Keratinocyte (primary cell): ENCODE results near the gene HAO2. TPM values are rescaled to one million over a fixed set of nuclear protein-coding genes. Genes with fewer than 3 reads are reported as not detected.

Source experiments
- DNase-seq: peaks from one replicate; pipeline ENCODE4 v3.0.0-alpha.2; 2011; ENCODE audit warnings: low read depth, missing footprints, low spot score
- FAIRE-seq: peaks from 2 replicates; lab custom pipeline; 2011; peaks lifted over from hg19 to GRCh38; lab: Jason Lieb, UNC
- H2AFZ ChIP-seq: 2 replicates; pipeline ENCODE4 v1.6.0; 2012; ENCODE audit warnings: low read length, control low read depth, inconsistent platforms; ENCODE audit not compliant: control insufficient read depth
- H3K27ac ChIP-seq: 2 replicates; pipeline ENCODE4 v1.5.1; 2011; ENCODE audit warnings: low read length; ENCODE audit not compliant: control insufficient read depth, insufficient read depth
- H3K27me3 ChIP-seq: 3 replicates; pipeline ENCODE4 v1.6.0; 2011; ENCODE audit warnings: low read length; ENCODE audit not compliant: control insufficient read depth, insufficient read depth; ENCODE audit errors: extremely low read depth
- H3K36me3 ChIP-seq, 2 experiments: 2 replicates in 1 of 2; 3 replicates in 1 of 2; pipeline ENCODE4 v1.5.1; 2011; ENCODE audit warnings: low read length in 2 of 2, mild to moderate bottlenecking in 1 of 2; ENCODE audit not compliant: control insufficient read depth in 2 of 2, insufficient read depth in 2 of 2; ENCODE audit errors: extremely low read depth in 1 of 2
- H3K4me1 ChIP-seq: 3 replicates; pipeline ENCODE4 v1.5.1; 2011; ENCODE audit warnings: low read length; ENCODE audit not compliant: control insufficient read depth, insufficient read depth; ENCODE audit errors: extremely low read depth
- H3K4me2 ChIP-seq: 3 replicates; pipeline ENCODE4 v1.6.0; 2011; ENCODE audit warnings: low read depth, low read length; ENCODE audit not compliant: control insufficient read depth, insufficient read depth; ENCODE audit errors: extremely low read depth
- H3K4me3 ChIP-seq, 3 experiments: fragments of 200-600 bp in 1 of 3; sonication (generic) in 1 of 3; 2 replicates in 2 of 3; 3 replicates in 1 of 3; pipeline ENCODE4 v1.5.1; 2011 to 2016; ENCODE audit warnings: low read length in 3 of 3, mild to moderate bottlenecking in 3 of 3, control low read depth in 2 of 3, inconsistent platforms in 1 of 3, low read depth in 1 of 3, mixed read lengths in 1 of 3, mixed run types in 1 of 3, moderate library complexity in 1 of 3; ENCODE audit not compliant: control insufficient read depth in 2 of 3, insufficient read depth in 2 of 3; ENCODE audit errors: extremely low read depth in 1 of 3
- H3K79me2 ChIP-seq: 2 replicates; pipeline ENCODE4 v1.6.0; 2012; ENCODE audit warnings: low read length; ENCODE audit not compliant: control insufficient read depth, insufficient read depth
- H3K9ac ChIP-seq: 3 replicates; pipeline ENCODE4 v1.6.0; 2011; ENCODE audit warnings: low read length; ENCODE audit not compliant: control insufficient read depth, insufficient read depth; ENCODE audit errors: extremely low read depth
- H3K9me1 ChIP-seq: 3 replicates; pipeline ENCODE4 v1.6.0; 2011; ENCODE audit warnings: low read length; ENCODE audit not compliant: control insufficient read depth, insufficient read depth; ENCODE audit errors: extremely low read depth
- H3K9me3 ChIP-seq: 2 replicates; pipeline ENCODE4 v1.5.1; 2012; ENCODE audit warnings: low read depth, low read length; ENCODE audit not compliant: control insufficient read depth
- H4K20me1 ChIP-seq: 3 replicates; pipeline ENCODE4 v1.6.0; 2011; ENCODE audit warnings: low read length; ENCODE audit not compliant: control insufficient read depth, insufficient read depth; ENCODE audit errors: extremely low read depth
- CTCF ChIP-seq, 3 experiments: IDR thresholded peaks in 1 of 3; conservative IDR thresholded peaks in 1 of 3; optimal IDR thresholded peaks in 1 of 3; 2 replicates in 2 of 3; 3 replicates in 1 of 3; pipeline versions ENCODE3 to v1.5.1; 2011; ENCODE audit warnings: low read length in 3 of 3, mild to moderate bottlenecking in 3 of 3, moderate library complexity in 2 of 3, control low read depth in 1 of 3, inconsistent platforms in 1 of 3; ENCODE audit not compliant: insufficient read depth in 2 of 3; ENCODE audit errors: extremely low read depth in 1 of 3
- EZH2 ChIP-seq: IDR thresholded peaks from one replicate; pipeline ENCODE4 v1.6.1; 2012; ENCODE audit warnings: inconsistent platforms, mild to moderate bottlenecking, low read length, moderate library complexity
- dilution Hi-C: fragments of 300-500 bp; cut with MboI; formaldehyde crosslinking; loops from one replicate; pipeline ENCODE4 v1.7.0; 2020; ENCODE audit warnings: low sequenced_read_pairs; ENCODE audit not compliant: extremely low pct_ligation_motif_present
- polyA plus RNA-seq, 5 experiments: library from polyadenylated mRNA; depleted of rRNA in 3 of 5; stranded (reverse) in 3 of 5; stranded (forward) in 1 of 5; unstranded in 1 of 5; fragments of >200 nt; gene quantifications; 1 replicate in 1 of 5; 2 replicates in 3 of 5; 3 replicates in 1 of 5; pipeline versions ENCODE4 v1.2.1 to v1.2.3, GENCODE V29; 2011 to 2012; ENCODE audit warnings: missing spikeins in 2 of 5, low read depth in 1 of 5, low replicate concordance in 1 of 5

Gene HAO2
- polyA plus RNA-seq, 1 donor (not counting 4 experiments of a cell fraction or from before 2014, with no cell fraction given): not detected

- Histone ChIP-seq H3K9ac (no peak overlapping the region), H3K79me2 (no peaks in the 10 kb centered on the region), H3K27me3 (no peaks in the 10 kb centered on the region), H3K27ac (no peak overlapping the region), H3K4me1 (peaks cover 5% of the 10 kb centered on the region), H3K9me1 (no peaks in the 10 kb centered on the region), H3K9me3 (no peaks in the 10 kb centered on the region), H2AFZ (no peak overlapping the region), H3K4me2 (no peak overlapping the region), H3K36me3 (no peaks in the 10 kb centered on the region), H3K4me3 (no peak overlapping the region), H4K20me1 (no peaks in the 10 kb centered on the region)
- no peak for TF ChIP-seq CTCF (optimal IDR thresholded peaks at IDR 0.05 in 1 of 3, IDR thresholded peaks at IDR 0.05 in 1 of 3, conservative IDR thresholded peaks at IDR 0.05 in 1 of 3; ENCODE audit: extremely low read depth in 1 of 3, insufficient read depth in 2 of 3, low read length in 3 of 3)
- no peak for TF ChIP-seq EZH2
- FAIRE-seq (no peak), DNase-seq (no peak)
- dilution Hi-C loops: no loop called here
Measured at GRCh38 chr1:119329541-119330461, 38.8 kb upstream of the HAO2 start.

GRCh38 chr1:119330466-119331189 lies 38.0 kb upstream of the HAO2 start:
- no peak for FAIRE-seq
- Histone ChIP-seq H3K4me2 (no peak overlapping the region), H3K9ac (no peak overlapping the region), H3K9me3 (no peaks in the 10 kb centered on the region), H3K79me2 (no peaks in the 10 kb centered on the region), H3K27me3 (no peaks in the 10 kb centered on the region), H3K4me3 (no peak overlapping the region), H3K36me3 (no peaks in the 10 kb centered on the region), H2AFZ (no peak overlapping the region), H3K9me1 (no peaks in the 10 kb centered on the region), H4K20me1 (no peaks in the 10 kb centered on the region), H3K4me1 (peaks cover 5% of the 10 kb centered on the region), H3K27ac (no peak overlapping the region)
- dilution Hi-C loops: no loop called here
- TF ChIP-seq EZH2 (no peak), CTCF (optimal IDR thresholded peaks at IDR 0.05 in 1 of 3, IDR thresholded peaks at IDR 0.05 in 1 of 3, conservative IDR thresholded peaks at IDR 0.05 in 1 of 3; ENCODE audit: extremely low read depth in 1 of 3, insufficient read depth in 2 of 3, low read length in 3 of 3) (no peak)
- no peak for DNase-seq
